Right lobe of liver (tissue), 6 donors: ENCODE measurements around the gene FOXR1. TPM values are rescaled to one million over a fixed set of nuclear protein-coding genes. Genes with fewer than 3 reads are reported as not detected.
"Not testable (repeated sequence)": the region's sequence is repeated elsewhere in the genome, so short reads cannot be mapped to it uniquely, and the experiment has no call there.

Experiments
- ATAC-seq, 4 donors: fragments of 200-7000 bp; cut with Tn5 transposase; one replicate each; pipeline ENCODE4 v1.9.1; 2020; ENCODE audit warnings: mild to moderate bottlenecking in 4 of 4, moderate library complexity in 4 of 4
- DNase-seq, 3 donors: peaks; one replicate each; pipeline ENCODE4 v3.0.0-alpha.2; 2020
- H3K27ac ChIP-seq, 3 donors: fragments of 200-600 bp; one replicate each; pipeline ENCODE4 v1.8.0; 2022
- H3K27me3 ChIP-seq, 2 donors: fragments of 200-600 bp; one replicate each; pipeline ENCODE4 v1.8.0; 2022
- H3K36me3 ChIP-seq, 4 donors: fragments of 200-600 bp; sonication (generic) in 1 of 4; one replicate each; pipeline versions ENCODE4 v1.5.1 to v1.8.0; 2017 to 2022; ENCODE audit warnings: control low read depth in 1 of 4
- H3K4me1 ChIP-seq, 4 donors: fragments of 200-600 bp; sonication (generic) in 1 of 4; one replicate each; pipeline versions ENCODE4 v1.5.1 to v1.8.0; 2017 to 2022; ENCODE audit warnings: control low read depth in 1 of 4
- H3K4me3 ChIP-seq, 3 donors: fragments of 200-600 bp; one replicate each; pipeline ENCODE4 v1.8.0; 2022
- H3K9me3 ChIP-seq, 4 donors: fragments of 200-600 bp; sonication (generic) in 1 of 4; one replicate each; pipeline versions ENCODE4 v1.5.1 to v1.8.0; 2017 to 2022; ENCODE audit warnings: control low read depth in 1 of 4
- POLR2A ChIP-seq: fragments of 450-650 bp; IDR thresholded peaks from one replicate; pipeline ENCODE4 v1.6.1; 2017; ENCODE audit warnings: antibody characterized with exemption, mild to moderate bottlenecking
- WGBS: methylation state at CpG from one replicate; pipeline ENCODE4 v1.1.6; 2018; ENCODE audit warnings: low coverage, low lambda C conversion rate; ENCODE audit not compliant: insufficient coverage; ENCODE audit errors: missing lambda C conversion rate; 5-methylcytosine and 5-hydroxymethylcytosine counted together
- intact Hi-C, 2 donors: fragments of 100-400 bp; cut with DNase I; formaldehyde crosslinking; loops; one replicate each; pipeline versions ENCODE4 v1.11.2 to v1.14.1; 2022
- total RNA-seq, 6 experiments: library from RNA; depleted of rRNA in 2 of 6; stranded (reverse); fragments of >200 nt in 2 of 6; fragmentation: NEBNext Ultra II Directional in 3 of 6; extraction: Animal tissue kit (Norgen Biotek cat#: 25700) in 3 of 6; gene quantifications; one replicate each; pipeline versions ENCODE4 v1.1.0 to v1.2.4, GENCODE V29; 2016 to 2023
- TF ChIP-seq, protein P1 (sequence below), 4 donors: fragments of 200-600 bp in 3 of 4; fragments of 450-650 bp in 1 of 4; IDR thresholded peaks; one replicate each; pipeline versions ENCODE4 v1.5.1 to v1.8.0; 2016 to 2022; ENCODE audit warnings: antibody characterized with exemption in 4 of 4, mild to moderate bottlenecking in 2 of 4
- donor health status: DM: no; HTN: yes; CAD: no.
- donor health status: DM: no; HTN: no; CAD: no.
- donor health status: DM: no; HTN: no; CAD: no.
- donor health status: DM: no; HTN: yes; CAD: no.
- donor health status: DM: no; HTN: yes; CAD: no.

The FOXR1 gene
- total RNA-seq, 6 experiments from 2014 or later = not detected

DNA sequence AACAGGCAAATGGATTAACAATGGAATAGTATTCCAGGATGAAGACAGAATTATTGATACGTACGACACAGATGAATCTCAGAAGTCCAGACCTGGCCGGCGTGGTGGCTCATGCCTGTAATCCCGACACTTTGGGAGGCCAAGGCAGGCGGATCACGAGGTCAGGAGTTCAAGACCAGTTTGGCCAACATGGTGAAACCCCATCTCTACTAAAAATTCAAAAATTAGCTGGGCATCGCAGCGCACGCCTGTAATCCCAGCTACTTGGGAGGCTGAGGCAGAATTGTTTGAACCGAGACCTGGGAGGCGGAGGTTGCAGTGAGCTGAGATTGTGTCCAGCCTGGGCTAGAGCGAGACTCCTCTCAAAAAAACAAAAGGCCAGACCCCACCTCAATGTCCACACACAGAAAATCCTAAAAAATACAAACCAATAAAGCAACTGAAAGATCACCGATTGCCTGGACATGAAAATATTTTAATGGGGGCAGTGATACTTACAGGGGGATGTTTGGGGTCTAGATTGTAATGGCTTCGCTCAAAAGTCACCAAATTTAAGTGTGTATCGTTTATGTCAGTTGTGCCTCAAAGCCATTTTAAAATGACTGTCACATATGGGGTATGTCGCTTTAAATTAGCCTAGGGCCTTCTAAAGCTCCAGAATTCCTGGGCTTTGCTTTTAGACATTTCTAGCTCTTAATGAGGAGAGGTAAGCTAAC lies 42.8 kb downstream of the FOXR1 start:
- no peak for ATAC-seq
- H3K27me3 ChIP-seq = no peaks in the 10 kb centered on the region
- TF ChIP-seq, protein P1, sequence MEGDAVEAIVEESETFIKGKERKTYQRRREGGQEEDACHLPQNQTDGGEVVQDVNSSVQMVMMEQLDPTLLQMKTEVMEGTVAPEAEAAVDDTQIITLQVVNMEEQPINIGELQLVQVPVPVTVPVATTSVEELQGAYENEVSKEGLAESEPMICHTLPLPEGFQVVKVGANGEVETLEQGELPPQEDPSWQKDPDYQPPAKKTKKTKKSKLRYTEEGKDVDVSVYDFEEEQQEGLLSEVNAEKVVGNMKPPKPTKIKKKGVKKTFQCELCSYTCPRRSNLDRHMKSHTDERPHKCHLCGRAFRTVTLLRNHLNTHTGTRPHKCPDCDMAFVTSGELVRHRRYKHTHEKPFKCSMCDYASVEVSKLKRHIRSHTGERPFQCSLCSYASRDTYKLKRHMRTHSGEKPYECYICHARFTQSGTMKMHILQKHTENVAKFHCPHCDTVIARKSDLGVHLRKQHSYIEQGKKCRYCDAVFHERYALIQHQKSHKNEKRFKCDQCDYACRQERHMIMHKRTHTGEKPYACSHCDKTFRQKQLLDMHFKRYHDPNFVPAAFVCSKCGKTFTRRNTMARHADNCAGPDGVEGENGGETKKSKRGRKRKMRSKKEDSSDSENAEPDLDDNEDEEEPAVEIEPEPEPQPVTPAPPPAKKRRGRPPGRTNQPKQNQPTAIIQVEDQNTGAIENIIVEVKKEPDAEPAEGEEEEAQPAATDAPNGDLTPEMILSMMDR (IDR thresholded peaks at IDR 0.05) = no peak
- TF ChIP-seq POLR2A = no peak
- H3K27ac ChIP-seq = no peak overlapping the region
- peaks cover 0 to 46% (median 15%) of the 10 kb centered on the region in 4 donors for H3K36me3 ChIP-seq
- DNase-seq = no peak
- no peaks in the 10 kb centered on the region for H3K9me3 ChIP-seq
- whole genome bisulfite sequencing = 87% methylated on average over 8 of the region's 17 CpGs
- H3K4me1 ChIP-seq = peaks cover 0 to 16% (median 7%) of the 10 kb centered on the region in 4 donors
- intact Hi-C loops = no loop called here
- H3K4me3 ChIP-seq = no peak overlapping the region

DNA sequence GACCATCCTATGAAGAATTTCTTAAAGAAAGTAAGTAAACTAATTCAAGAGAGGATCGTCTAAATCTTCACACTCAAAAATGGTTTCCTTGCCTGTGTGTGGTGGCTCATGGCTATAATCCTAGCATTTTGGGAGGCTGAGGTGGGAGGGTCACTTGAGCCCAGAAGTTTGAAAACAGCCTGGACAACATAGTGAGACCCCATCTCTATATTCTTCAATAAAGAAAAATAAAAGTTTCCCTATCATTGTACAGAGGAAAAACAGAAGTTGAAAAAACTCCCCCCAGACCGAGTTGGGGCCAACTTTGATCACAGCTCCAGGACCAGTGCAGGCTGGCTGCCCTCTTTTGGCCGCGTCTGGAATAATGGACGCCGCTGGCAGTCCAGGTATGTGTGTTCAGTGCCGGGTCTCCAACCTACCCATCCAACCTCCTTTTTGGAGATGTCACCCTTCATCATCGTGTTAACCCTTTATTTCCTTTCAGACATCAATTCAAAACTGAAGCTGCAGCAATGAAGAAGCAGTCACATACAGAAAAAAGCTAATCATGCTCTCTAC lies 43.6 kb downstream of the FOXR1 start:
- no peaks in the 10 kb centered on the region for H3K9me3 ChIP-seq
- intact Hi-C loops = no loop called here
- no peak overlapping the region for H3K27ac ChIP-seq
- no peak for DNase-seq
- peaks cover 0 to 19% (median 9%) of the 10 kb centered on the region in 4 donors for H3K4me1 ChIP-seq
- peaks cover 0 to 46% (median 15%) of the 10 kb centered on the region in 4 donors for H3K36me3 ChIP-seq
- WGBS = 25% methylated on average over 8 of the region's 8 CpGs
- ATAC-seq = no peak
- no peaks in the 10 kb centered on the region for H3K27me3 ChIP-seq
- H3K4me3 ChIP-seq = no peak overlapping the region
- TF ChIP-seq, protein P1 (IDR thresholded peaks at IDR 0.05) = peak in 3 of 4 donors; percentile 27 to 30 (median 27)
- TF ChIP-seq POLR2A = no peak

DNA sequence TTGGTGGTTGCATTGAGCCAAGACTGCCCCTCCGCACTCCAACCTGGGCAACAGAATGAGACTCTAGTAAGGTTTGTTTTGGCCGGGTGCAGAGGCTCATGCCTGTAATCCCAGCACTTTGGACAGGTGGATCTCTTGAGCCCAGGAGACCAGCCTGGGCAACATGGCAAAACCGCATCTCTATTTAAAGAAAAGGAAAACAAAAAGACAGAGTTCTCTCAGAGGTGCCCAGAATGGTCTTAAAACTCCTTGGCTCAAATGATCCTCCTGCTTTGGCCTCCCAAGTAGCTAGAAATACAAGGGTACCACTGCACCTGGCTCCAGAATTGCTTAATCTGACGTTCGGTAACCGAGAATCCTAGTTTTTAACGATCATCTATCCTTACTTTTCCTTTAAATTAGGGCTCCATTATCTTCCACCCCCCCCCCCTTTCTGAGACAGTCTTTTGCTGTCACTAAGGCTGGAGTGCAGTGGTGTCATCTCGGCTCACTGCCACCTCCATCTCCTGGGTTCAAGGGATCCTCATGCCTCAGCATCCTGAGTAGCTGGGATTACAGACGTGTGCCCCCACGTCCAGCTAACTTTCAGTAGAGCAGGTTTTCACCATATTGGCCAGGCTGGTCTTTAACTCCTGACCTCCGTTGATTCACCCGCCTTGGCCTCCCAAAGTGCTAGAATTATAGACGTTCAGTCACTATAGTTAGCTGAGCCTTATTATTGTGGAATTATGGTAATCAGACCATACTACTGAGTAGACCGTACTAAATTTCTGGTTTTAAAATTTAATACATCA lies 44.9 kb downstream of the FOXR1 start:
- Histone ChIP-seq H3K27me3 (no peaks in the 10 kb centered on the region), H3K27ac (no peak overlapping the region), H3K4me1 (peaks cover 0 to 32% (median 14%) of the 10 kb centered on the region in 4 donors), H3K4me3 (peak overlapping the region in 1 of 3 donors; percentile 90), H3K36me3 (peaks cover 0 to 46% (median 15%) of the 10 kb centered on the region in 4 donors), H3K9me3 (no peaks in the 10 kb centered on the region)
- no peak for DNase-seq
- TF ChIP-seq POLR2A = no peak
- TF ChIP-seq, protein P1 (IDR thresholded peaks at IDR 0.05) = no peak
- WGBS = 57% methylated on average over 12 of the region's 14 CpGs
- no peak for ATAC-seq
- intact Hi-C loops = no loop called here

DNA sequence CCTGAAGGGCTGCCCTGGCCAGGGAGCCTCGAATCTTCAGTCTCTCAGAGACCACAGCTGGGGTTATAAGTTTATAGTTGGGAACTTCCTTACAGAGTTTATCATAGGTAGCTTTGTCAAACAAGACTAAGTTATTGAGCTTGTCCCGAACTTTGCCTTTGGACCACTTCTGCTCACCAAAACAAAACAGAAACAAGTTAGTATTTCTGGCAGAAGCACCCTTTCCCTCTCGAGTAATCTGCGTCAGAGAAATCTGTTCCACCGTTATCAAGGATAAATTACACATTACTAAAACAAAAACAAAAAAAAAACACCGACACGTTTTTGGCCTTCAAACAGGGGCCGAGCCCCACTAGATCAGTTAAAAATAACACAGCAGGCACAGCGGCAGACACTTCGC lies 45.8 kb downstream of the FOXR1 start:
- intact Hi-C loops, ATAC-seq, DNase-seq, H3K27me3 ChIP-seq, H3K9me3 ChIP-seq: not testable (repeated sequence)
- Histone ChIP-seq H3K4me3 (peak overlapping the region; percentile 77 to 90 (median 81)), H3K36me3 (peaks cover 0 to 43% (median 15%) of the 10 kb centered on the region in 4 donors), H3K4me1 (peaks cover 0 to 41% (median 17%) of the 10 kb centered on the region in 4 donors), H3K27ac (peak overlapping the region in 2 of 3 donors; percentile 85)
- WGBS = 2% methylated on average over 10 of the region's 10 CpGs
